HG02642 (cell line): ENCODE results near the gene MAT2B.
A peak's percentile ranks its signal among the peaks of the same experiment; 100 is the strongest.

Experiments
- ATAC-seq: cut with Tn5 transposase; IDR thresholded peaks from one replicate; pipeline ENCODE4 v1.9.1; 2021; ENCODE audit warnings: mild to moderate bottlenecking; ENCODE audit not compliant: unreplicated experiment, poor library complexity

Gene MAT2B

GRCh38 chr5:163548649-163549048, 43.2 kb downstream of the MAT2B start:
- no peak for ATAC-seq

- no peak for ATAC-seq
Measured at GRCh38 chr5:163551156-163551555, 45.7 kb downstream of the MAT2B start.

GRCh38 chr5:163552536-163552935, 47.1 kb downstream of the MAT2B start:
- ATAC-seq, result no peak

- ATAC-seq, result no peak
Measured at GRCh38 chr5:163561339-163561738, 55.9 kb downstream of the MAT2B start.

- ATAC-seq, result no peak
Measured at GRCh38 chr5:163562071-163562470, 56.7 kb downstream of the MAT2B start.

GRCh38 chr5:163563112-163563511, 57.7 kb downstream of the MAT2B start:
- ATAC-seq, result no peak

GRCh38 chr5:163563880-163564279, 58.5 kb downstream of the MAT2B start:
- no peak for ATAC-seq

- no peak for ATAC-seq
Measured at GRCh38 chr5:163564321-163564938, 59.0 kb downstream of the MAT2B start.

- ATAC-seq, result no peak
Measured at GRCh38 chr5:163565492-163565891, 60.1 kb downstream of the MAT2B start.

GRCh38 chr5:163565931-163566608, 60.7 kb downstream of the MAT2B start:
- peak; percentile 76 for ATAC-seq

- ATAC-seq, result peak; percentile 9
Measured at GRCh38 chr5:163566678-163567077, 61.3 kb downstream of the MAT2B start.

- no peak for ATAC-seq
Measured at GRCh38 chr5:163567811-163568210, 62.4 kb downstream of the MAT2B start.
